Cardiac fibroblast (primary cell): Measurements from ENCODE around the gene PCED1B.
A peak's percentile ranks its signal among the peaks of the same experiment; 100 is the strongest.

Experiments used
- DNase-seq, 2 donors: peaks; one replicate each; pipeline versions ENCODE4 v3.0.0 to v3.0.0-alpha.2; 2010; ENCODE audit warnings: low read depth in 2 of 2
- H3K4me3 ChIP-seq, 2 donors: replicated peaks in 1 of 2; 1 replicate in 1 of 2; 2 replicates in 1 of 2; pipeline ENCODE4 v1.5.1; 2011; ENCODE audit warnings: low read depth in 2 of 2, low read length in 2 of 2, mild to moderate bottlenecking in 2 of 2, moderate library complexity in 1 of 2
- TF ChIP-seq, protein P1 (sequence below): IDR thresholded peaks from one replicate; pipeline ENCODE4 v1.5.1; 2011; ENCODE audit warnings: low read depth, mild to moderate bottlenecking, low read length, inconsistent platforms

Gene PCED1B

DNA sequence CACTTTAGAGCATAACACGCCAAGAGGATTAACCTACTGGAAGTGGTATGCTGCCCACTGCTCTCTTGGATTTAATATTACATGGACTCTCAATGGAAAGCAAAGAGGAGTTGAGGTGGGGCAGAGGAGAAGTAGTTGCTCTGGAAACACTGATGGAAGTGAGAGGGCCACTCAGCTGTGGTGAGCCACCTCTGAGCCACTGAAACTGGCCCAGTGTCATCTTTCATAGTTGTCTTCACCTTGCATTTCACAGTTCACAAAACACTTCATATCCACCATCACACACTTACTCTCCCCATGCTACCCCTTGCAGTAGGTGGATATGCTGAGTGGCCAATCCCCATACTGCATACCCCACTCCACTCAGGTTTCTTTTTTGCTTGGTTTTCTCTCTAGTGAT, 12.2 kb upstream of the PCED1B start:
- no peak for DNase-seq
- TF ChIP-seq, protein P1, sequence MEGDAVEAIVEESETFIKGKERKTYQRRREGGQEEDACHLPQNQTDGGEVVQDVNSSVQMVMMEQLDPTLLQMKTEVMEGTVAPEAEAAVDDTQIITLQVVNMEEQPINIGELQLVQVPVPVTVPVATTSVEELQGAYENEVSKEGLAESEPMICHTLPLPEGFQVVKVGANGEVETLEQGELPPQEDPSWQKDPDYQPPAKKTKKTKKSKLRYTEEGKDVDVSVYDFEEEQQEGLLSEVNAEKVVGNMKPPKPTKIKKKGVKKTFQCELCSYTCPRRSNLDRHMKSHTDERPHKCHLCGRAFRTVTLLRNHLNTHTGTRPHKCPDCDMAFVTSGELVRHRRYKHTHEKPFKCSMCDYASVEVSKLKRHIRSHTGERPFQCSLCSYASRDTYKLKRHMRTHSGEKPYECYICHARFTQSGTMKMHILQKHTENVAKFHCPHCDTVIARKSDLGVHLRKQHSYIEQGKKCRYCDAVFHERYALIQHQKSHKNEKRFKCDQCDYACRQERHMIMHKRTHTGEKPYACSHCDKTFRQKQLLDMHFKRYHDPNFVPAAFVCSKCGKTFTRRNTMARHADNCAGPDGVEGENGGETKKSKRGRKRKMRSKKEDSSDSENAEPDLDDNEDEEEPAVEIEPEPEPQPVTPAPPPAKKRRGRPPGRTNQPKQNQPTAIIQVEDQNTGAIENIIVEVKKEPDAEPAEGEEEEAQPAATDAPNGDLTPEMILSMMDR = no peak
- H3K4me3 ChIP-seq = no peak overlapping the region

DNA sequence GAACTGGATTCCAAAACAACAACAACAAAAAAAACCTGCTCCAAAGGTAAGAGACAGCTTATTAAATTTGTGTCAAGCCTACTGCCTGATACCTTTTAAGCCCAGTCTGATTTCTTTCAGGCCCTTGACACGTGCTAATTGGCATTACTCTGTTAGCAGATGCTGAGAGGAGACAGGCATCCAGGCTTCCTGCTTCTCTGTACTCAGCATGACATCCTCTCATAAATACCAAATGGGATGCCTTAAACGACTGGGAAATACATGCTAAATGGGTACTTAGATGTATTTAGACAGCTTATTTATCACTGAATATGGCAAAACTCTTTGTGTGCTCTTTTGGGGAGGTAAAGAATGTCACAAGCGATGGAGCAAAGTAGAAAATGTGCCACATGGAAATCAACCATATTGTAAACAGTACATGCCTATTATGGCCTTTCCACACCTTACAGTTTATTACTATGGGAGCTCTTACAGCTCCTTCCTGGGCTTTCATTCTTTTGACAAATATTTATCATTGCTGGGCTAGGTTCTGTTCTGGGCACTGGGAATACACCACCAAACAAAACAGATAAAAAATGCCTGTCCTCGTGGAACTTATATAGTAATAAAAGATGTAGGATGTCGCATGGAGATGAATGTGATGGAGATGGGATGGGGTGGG, 11.5 kb upstream of the PCED1B start:
- no peak overlapping the region for H3K4me3 ChIP-seq
- no peak for DNase-seq
- TF ChIP-seq, protein P1 = no peak

DNA sequence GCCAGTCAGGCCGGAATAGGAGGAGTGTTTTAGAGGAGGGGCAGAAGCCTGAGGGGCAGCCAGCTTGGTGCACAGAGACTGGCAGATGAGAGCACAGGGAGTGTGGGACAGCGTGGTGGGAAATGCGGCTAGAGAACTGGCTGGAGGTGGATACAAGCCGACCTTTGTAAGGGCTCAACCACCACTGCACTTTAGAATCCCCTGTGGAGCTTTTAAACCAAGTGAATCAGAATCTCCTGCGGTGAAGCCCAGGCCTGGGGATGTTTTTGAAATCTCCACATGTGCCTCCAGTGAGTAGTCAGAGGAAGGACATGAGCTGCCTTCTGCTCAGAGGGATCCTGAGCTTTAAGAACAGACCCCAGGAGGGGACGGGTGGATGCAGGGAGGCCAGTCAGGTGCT, 10.9 kb upstream of the PCED1B start:
- H3K4me3 ChIP-seq = no peak overlapping the region
- DNase-seq = peak in 1 of 2 donors; percentile 64
- TF ChIP-seq, protein P1 = no peak

DNA sequence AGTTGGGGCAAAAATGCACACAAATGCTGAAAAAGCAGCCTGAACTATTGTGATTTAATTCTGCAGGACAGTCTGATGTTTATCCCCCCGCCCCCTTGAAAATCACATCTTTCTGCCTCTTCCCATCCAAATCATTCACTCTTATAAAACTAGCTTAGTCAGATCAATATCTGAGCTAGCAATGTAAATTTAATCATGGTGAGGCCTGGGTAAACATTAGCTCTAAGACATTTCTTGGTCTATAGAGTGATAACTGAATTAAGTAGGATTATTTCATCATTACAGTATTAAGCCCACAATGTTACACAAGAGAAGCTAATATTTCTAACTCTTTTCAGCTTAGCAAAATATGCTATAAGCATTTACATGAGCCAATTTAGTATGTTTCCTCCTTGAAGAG, 9.1 kb upstream of the PCED1B start:
- no peak for DNase-seq
- TF ChIP-seq, protein P1 = no peak
- H3K4me3 ChIP-seq = no peak overlapping the region

DNA sequence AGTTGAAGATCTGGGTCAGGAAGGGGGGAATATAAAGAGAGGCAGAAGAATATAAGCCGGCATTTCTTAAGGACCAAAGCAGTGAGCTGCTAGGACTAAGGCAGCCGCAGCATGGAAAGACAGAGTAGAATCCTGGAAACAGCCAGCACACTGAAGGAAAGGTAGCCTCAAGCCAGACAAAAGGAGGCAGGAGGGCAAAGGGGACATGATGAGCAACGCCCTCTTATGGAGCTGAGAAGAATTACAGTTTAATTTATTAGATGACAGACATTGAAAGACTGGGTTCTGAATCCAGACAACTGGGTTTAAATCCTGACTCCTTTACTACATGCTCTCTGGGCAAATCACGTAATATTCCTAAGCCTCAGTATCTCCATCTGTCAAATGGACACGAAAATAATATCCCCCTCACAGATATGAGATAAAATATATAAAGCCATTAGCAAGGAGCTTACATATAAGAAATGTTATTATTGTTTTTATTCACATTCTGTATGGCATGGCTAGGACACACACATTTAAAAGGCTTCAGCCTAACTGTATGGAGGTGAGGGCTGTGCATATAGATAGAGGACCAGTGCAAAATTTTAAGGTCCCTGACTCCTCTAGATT, 8.1 kb upstream of the PCED1B start:
- DNase-seq = peak in 1 of 2 donors; percentile 33
- H3K4me3 ChIP-seq = no peak overlapping the region
- TF ChIP-seq, protein P1 = peak; percentile 49

DNA sequence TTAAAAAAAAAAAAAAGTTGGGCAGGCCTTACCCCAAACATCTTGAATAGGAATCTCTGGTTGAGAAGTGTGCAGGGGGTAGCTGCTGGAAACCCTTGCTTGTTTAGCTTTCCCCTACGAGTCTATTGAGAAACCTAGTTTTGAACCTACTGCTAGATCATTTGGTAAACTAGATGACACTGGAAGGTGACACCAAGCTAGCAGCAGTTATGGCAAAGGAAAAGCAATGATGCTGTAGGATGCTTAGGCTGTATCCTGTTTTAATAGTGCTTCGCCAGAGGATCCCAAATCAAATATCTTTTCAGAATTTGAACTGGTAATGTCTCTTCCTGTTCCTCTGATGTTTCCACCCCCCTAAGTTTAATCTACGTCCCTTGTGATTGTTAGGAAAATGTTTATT, 5.5 kb upstream of the PCED1B start:
- TF ChIP-seq, protein P1 = no peak
- no peak overlapping the region for H3K4me3 ChIP-seq
- DNase-seq = no peak
